OCI-LY1 (cell line): ENCODE data around the gene SYPL1.

ENCODE experiments used
- CTCF ChIP-seq: fragments of 200-600 bp; sonication (generic), shearing (Covaris generic); IDR thresholded peaks from 2 replicates; pipeline ENCODE4 v1.5.1; 2017; ENCODE audit warnings: mild to moderate bottlenecking, antibody characterized with exemption, low read length, moderate library complexity, mixed read lengths
- EZH2 ChIP-seq: fragments of 200-600 bp; sonication (generic), shearing (Covaris generic); IDR thresholded peaks from 2 replicates; pipeline ENCODE4 v1.8.0; 2017; ENCODE audit warnings: borderline replicate concordance, mixed run types, mild to moderate bottlenecking, antibody characterized with exemption, low read length, moderate library complexity, mixed read lengths

- TF ChIP-seq CTCF = no peak
- no peak for TF ChIP-seq EZH2
These were observed 43.6 kb downstream of the SYPL1 start for GRCh38 chr7:106068538-106068961.
